Measurements from ENCODE around the gene MAP3K9. TPM values are rescaled to one million over a fixed set of nuclear protein-coding genes. Genes with fewer than 3 reads are reported as not detected.

MAP3K9 gene
- total and polyA plus RNA-seq, 10 of the 15 experiments (the other 5 are each of a cell fraction or from before 2014, with no cell fraction given), result 0.48 to 7.9 (median 2.9) TPM

DNA sequence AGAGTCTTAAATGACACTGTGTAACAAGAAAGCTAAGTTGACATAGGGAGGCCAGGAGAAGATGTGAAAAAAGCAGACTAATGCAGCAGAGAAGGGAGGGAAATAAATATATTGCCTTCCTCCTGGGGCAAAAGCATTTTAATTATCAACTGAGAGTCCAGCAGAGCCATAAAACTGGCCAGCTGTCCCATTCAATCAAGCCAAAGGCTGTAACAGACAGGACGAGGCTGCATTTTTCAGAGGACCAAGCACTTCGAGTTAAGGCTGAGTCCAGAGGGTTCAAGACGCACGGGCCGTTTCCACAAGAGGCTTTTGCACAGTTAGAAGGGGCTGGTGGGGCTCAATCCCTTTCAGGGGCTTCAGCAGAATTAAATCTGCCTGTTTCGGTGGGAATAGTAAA is 20.4 kb downstream of the MAP3K9 start (continued):
- TF ChIP-seq, protein P1, sequence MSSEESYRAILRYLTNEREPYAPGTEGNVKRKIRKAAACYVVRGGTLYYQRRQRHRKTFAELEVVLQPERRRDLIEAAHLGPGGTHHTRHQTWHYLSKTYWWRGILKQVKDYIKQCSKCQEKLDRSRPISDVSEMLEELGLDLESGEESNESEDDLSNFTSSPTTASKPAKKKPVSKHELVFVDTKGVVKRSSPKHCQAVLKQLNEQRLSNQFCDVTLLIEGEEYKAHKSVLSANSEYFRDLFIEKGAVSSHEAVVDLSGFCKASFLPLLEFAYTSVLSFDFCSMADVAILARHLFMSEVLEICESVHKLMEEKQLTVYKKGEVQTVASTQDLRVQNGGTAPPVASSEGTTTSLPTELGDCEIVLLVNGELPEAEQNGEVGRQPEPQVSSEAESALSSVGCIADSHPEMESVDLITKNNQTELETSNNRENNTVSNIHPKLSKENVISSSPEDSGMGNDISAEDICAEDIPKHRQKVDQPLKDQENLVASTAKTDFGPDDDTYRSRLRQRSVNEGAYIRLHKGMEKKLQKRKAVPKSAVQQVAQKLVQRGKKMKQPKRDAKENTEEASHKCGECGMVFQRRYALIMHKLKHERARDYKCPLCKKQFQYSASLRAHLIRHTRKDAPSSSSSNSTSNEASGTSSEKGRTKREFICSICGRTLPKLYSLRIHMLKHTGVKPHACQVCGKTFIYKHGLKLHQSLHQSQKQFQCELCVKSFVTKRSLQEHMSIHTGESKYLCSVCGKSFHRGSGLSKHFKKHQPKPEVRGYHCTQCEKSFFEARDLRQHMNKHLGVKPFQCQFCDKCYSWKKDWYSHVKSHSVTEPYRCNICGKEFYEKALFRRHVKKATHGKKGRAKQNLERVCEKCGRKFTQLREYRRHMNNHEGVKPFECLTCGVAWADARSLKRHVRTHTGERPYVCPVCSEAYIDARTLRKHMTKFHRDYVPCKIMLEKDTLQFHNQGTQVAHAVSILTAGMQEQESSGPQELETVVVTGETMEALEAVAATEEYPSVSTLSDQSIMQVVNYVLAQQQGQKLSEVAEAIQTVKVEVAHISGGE (CRISPR knock-in tag; IDR thresholded peaks at IDR 0.05), result no peak
- no peak for TF ChIP-seq TCF12 (IDR thresholded peaks at IDR 0.05; ENCODE audit: low read depth, low read length)
- TF ChIP-seq PAX8 (IDR thresholded peaks at IDR 0.05), result no peak
- TF ChIP-seq, protein P2, sequence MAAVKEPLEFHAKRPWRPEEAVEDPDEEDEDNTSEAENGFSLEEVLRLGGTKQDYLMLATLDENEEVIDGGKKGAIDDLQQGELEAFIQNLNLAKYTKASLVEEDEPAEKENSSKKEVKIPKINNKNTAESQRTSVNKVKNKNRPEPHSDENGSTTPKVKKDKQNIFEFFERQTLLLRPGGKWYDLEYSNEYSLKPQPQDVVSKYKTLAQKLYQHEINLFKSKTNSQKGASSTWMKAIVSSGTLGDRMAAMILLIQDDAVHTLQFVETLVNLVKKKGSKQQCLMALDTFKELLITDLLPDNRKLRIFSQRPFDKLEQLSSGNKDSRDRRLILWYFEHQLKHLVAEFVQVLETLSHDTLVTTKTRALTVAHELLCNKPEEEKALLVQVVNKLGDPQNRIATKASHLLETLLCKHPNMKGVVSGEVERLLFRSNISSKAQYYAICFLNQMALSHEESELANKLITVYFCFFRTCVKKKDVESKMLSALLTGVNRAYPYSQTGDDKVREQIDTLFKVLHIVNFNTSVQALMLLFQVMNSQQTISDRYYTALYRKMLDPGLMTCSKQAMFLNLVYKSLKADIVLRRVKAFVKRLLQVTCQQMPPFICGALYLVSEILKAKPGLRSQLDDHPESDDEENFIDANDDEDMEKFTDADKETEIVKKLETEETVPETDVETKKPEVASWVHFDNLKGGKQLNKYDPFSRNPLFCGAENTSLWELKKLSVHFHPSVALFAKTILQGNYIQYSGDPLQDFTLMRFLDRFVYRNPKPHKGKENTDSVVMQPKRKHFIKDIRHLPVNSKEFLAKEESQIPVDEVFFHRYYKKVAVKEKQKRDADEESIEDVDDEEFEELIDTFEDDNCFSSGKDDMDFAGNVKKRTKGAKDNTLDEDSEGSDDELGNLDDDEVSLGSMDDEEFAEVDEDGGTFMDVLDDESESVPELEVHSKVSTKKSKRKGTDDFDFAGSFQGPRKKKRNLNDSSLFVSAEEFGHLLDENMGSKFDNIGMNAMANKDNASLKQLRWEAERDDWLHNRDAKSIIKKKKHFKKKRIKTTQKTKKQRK (IDR thresholded peaks at IDR 0.05; ENCODE audit: low read depth, low read length), result no peak
- TF ChIP-seq HDAC6 (IDR thresholded peaks at IDR 0.05; ENCODE audit: unreplicated experiment), result no peak
- TF ChIP-seq, protein P3, sequence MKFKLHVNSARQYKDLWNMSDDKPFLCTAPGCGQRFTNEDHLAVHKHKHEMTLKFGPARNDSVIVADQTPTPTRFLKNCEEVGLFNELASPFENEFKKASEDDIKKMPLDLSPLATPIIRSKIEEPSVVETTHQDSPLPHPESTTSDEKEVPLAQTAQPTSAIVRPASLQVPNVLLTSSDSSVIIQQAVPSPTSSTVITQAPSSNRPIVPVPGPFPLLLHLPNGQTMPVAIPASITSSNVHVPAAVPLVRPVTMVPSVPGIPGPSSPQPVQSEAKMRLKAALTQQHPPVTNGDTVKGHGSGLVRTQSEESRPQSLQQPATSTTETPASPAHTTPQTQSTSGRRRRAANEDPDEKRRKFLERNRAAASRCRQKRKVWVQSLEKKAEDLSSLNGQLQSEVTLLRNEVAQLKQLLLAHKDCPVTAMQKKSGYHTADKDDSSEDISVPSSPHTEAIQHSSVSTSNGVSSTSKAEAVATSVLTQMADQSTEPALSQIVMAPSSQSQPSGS (IDR thresholded peaks at IDR 0.05; ENCODE audit: low read length), result no peak
- TF ChIP-seq NRF1 (conservative IDR thresholded peaks at IDR 0.05; ENCODE audit: low read depth, low read length), result no peak
